Lower leg skin (tissue), 3 donors: ENCODE measurements around the gene CLDN16.

Experiments used
- POLR2A ChIP-seq, 2 donors: fragments of 450-650 bp; IDR thresholded peaks; one replicate each; pipeline ENCODE4 v1.6.1; 2016 to 2017; ENCODE audit warnings: antibody characterized with exemption in 2 of 2, mild to moderate bottlenecking in 1 of 2, moderate library complexity in 1 of 2
- TF ChIP-seq, protein P1 (sequence below), 3 donors: fragments of 450-650 bp; IDR thresholded peaks; one replicate each; pipeline ENCODE4 v1.5.1; 2016; ENCODE audit warnings: antibody characterized with exemption in 3 of 3, mild to moderate bottlenecking in 3 of 3, moderate library complexity in 2 of 3

DNA sequence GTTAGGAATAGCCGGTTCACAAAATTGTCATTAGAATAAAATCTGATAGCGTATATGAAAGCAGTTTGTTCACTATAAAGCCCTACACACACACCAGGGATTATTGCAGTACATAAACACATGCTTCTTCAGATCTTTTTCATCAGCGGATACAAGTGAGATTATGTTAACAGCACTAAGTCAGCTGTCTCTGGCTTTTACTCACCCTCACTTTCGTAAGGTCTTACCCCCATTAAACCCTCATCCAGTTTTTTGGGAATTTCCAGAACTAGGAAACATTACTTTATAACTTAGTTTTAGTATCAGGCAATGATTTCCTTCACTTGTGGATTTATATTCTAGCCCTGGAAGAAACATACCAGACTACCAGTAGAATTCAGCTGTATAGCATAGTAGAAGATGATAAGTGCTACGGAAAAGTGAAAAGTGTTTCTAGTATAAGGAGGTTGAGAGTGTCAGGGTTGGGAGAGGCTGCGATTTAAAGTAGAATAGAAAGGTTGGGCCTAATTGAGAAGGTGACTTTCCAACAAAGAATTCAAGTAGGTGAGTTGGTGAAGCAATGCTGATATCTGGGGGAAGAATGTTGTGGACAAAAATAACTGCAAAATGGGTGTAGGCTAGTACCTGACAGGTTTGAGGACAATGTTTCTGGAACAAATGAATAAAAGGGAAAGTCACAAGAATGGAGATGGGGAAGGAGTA lies 39.0 kb downstream of the CLDN16 start:
- TF ChIP-seq, protein P1, sequence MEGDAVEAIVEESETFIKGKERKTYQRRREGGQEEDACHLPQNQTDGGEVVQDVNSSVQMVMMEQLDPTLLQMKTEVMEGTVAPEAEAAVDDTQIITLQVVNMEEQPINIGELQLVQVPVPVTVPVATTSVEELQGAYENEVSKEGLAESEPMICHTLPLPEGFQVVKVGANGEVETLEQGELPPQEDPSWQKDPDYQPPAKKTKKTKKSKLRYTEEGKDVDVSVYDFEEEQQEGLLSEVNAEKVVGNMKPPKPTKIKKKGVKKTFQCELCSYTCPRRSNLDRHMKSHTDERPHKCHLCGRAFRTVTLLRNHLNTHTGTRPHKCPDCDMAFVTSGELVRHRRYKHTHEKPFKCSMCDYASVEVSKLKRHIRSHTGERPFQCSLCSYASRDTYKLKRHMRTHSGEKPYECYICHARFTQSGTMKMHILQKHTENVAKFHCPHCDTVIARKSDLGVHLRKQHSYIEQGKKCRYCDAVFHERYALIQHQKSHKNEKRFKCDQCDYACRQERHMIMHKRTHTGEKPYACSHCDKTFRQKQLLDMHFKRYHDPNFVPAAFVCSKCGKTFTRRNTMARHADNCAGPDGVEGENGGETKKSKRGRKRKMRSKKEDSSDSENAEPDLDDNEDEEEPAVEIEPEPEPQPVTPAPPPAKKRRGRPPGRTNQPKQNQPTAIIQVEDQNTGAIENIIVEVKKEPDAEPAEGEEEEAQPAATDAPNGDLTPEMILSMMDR (IDR thresholded peaks at IDR 0.05): no peak
- TF ChIP-seq POLR2A (IDR thresholded peaks at IDR 0.05): no peak
